Brain microvascular endothelial cell (primary cell): ENCODE results near the gene C2CD2L.
"Not testable (repeated sequence)": the region's sequence is repeated elsewhere in the genome, so short reads cannot be mapped to it uniquely, and the experiment has no call there.

ENCODE experiments used
- DNase-seq: peaks from one replicate; pipeline ENCODE4 v3.0.0-alpha.2; 2020
- H3K27ac ChIP-seq: fragments of 250-450 bp; sonication (Bioruptor Pico); 2 replicates; pipeline ENCODE4 v1.5.1; 2020; ENCODE audit warnings: mild to moderate bottlenecking, moderate library complexity
- H3K27me3 ChIP-seq: fragments of 250-450 bp; sonication (Bioruptor Pico); replicated peaks from 2 replicates; pipeline ENCODE4 v1.5.1; 2020; ENCODE audit warnings: mild to moderate bottlenecking
- H3K36me3 ChIP-seq: fragments of 250-450 bp; sonication (Bioruptor Pico); replicated peaks from 2 replicates; pipeline ENCODE4 v1.5.1; 2020; ENCODE audit warnings: mild to moderate bottlenecking
- H3K4me3 ChIP-seq: 2 replicates; pipeline ENCODE4 v1.5.1; 2011; ENCODE audit warnings: low read depth, mild to moderate bottlenecking, control low read depth, low read length, moderate library complexity
- in situ Hi-C: cut with HindIII; loops from 2 replicates; pipeline ENCODE4 v1.10.0; 2017; ENCODE audit warnings: low sequenced_read_pairs, low pct_ligation_motif_present
- TF ChIP-seq, protein P1 (sequence below): IDR thresholded peaks from 2 replicates; pipeline ENCODE4 v1.5.1; 2011; ENCODE audit warnings: low read depth, mild to moderate bottlenecking, moderate library complexity, low read length, control low read depth, inconsistent platforms; ENCODE audit errors: missing control alignments

C2CD2L gene

DNA sequence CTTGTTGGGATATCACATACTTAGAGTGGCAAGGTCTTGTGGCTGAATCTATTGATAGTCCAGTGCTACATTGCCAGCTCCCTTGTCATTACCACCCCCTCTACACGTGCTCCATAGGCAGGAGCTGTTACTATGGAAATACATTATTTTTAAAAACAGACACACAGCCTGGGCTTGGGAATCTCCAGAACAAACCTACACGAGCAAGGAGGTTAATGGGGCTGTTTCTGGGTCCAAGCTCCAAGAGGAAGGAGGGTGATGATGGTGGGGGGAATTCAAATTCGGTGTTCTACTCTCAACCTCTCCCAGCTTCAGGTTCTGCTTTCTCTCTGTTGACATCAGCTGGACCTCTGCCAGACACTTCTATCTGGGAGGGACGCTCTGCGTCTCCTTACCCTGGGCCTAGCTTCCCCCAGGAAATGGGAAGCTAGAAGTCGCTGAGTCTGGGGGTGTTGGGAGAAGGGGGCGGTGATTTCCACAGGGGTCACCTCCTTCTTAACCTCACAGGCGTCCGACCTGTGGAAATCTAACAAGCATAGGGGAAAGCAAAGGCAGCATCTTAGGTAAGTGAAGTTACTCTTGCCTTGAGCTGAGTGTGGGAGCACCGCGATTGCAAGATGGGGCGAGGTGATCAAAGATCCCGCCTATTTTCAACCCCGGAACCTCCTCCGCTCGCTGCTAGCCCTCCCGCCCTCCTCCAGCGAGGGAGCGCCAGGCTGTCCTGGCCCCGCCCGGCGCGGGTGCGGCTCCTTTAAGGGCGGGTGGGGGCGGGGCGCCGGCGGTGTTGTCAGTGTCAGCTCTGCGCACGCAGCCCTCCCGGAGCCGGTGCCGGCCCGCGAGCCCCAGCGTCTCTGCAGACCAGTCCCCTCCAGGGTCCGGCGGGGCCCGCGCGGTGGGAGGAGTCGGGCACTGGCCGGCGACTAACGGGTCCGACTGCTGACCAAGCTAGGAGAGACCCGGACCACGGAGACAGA, at the start of gene C2CD2L:
C2CD2L (plus strand) TSS at position 781 of the 974 bp plus-strand sequence. CDS start 398 bp downstream, outside the sequence.
- H3K27me3 ChIP-seq: no peaks in the 10 kb centered on the region
- H3K27ac ChIP-seq: peak within 1 kb of the TSS; percentile 57
- in situ Hi-C loops: no loop called here
- DNase-seq: peak; percentile 79
- peak within 1 kb of the TSS; percentile 79 for H3K4me3 ChIP-seq
- peaks cover 20% of the 10 kb centered on the region for H3K36me3 ChIP-seq
- TF ChIP-seq, protein P1, sequence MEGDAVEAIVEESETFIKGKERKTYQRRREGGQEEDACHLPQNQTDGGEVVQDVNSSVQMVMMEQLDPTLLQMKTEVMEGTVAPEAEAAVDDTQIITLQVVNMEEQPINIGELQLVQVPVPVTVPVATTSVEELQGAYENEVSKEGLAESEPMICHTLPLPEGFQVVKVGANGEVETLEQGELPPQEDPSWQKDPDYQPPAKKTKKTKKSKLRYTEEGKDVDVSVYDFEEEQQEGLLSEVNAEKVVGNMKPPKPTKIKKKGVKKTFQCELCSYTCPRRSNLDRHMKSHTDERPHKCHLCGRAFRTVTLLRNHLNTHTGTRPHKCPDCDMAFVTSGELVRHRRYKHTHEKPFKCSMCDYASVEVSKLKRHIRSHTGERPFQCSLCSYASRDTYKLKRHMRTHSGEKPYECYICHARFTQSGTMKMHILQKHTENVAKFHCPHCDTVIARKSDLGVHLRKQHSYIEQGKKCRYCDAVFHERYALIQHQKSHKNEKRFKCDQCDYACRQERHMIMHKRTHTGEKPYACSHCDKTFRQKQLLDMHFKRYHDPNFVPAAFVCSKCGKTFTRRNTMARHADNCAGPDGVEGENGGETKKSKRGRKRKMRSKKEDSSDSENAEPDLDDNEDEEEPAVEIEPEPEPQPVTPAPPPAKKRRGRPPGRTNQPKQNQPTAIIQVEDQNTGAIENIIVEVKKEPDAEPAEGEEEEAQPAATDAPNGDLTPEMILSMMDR: no peak

DNA sequence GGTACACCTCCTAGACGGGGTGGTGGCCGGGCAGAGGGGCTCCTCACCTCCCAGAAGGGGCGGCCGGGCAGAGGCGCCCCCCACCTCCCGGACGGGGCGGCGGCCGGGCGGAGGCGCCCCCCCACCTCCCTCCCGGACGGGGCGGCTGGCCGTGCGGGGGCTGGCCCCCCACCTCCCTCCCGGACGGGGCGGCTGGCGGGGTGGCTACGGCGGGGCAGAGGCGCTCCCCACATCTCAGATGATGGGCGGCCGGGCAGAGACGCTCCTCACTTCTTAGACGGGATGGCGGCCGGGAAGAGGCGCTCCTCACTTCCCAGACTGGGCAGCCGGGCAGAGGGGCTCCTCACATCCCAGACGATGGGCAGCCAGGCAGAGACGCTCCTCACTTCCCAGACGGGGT, 48.0 kb upstream of the C2CD2L start:
- not testable (repeated sequence) for DNase-seq

DNA sequence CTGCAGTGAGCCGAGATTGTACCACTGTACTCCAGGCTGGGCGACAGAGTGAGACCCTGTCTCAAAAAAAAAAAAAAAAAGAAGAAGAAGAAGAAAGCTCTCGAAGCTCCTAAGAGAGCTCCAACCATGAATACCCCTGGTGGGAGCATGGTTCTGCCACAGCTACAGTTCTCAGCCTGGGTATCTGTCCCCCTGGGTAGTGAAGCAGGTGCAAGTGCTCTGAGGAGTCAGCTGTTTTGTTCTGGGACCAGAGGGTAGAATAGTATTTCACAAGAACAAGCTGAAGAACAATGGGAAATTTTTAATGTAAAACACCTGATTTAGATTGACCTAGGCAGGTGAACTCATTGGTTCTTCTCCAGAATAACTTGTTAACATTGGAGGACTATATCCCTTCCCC, 45.9 kb upstream of the C2CD2L start:
- no peak for DNase-seq
- no peak overlapping the region for H3K4me3 ChIP-seq
- in situ Hi-C loops: no loop called here
- H3K36me3 ChIP-seq: no peaks in the 10 kb centered on the region
- TF ChIP-seq, protein P1: no peak
- no peak overlapping the region for H3K27ac ChIP-seq
- no peaks in the 10 kb centered on the region for H3K27me3 ChIP-seq

More for the DNA sequence above, 48.0 kb upstream of the C2CD2L start:
- peaks cover 14% of the 10 kb centered on the region for H3K36me3 ChIP-seq
- H3K4me3 ChIP-seq, H3K27me3 ChIP-seq, in situ Hi-C loops, H3K27ac ChIP-seq: not testable (repeated sequence)

DNA sequence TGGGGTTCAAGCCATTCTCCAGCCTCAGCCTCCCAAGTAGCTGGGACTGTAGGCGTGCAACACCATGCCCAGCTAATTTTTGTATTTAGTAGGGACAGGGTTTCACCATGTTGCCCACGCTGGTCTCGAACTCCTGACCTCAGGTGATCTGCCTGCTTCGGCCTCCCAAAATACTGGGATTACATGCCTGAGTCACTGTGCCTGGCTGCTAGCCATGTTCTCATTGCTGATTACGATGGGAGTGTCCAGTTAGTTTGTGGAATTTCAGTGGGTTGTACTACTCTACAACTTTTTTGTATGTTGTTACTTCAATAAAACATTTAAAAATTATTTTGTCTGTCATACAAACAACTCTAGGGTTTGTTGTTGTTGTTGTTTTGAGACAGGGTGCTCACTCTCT, 44.4 kb upstream of the C2CD2L start:
- Histone ChIP-seq H3K4me3 (no peak overlapping the region), H3K36me3 (no peaks in the 10 kb centered on the region), H3K27me3 (no peaks in the 10 kb centered on the region), H3K27ac (no peak overlapping the region)
- in situ Hi-C loops: no loop called here
- TF ChIP-seq, protein P1: no peak
- peak; percentile 51 for DNase-seq

DNA sequence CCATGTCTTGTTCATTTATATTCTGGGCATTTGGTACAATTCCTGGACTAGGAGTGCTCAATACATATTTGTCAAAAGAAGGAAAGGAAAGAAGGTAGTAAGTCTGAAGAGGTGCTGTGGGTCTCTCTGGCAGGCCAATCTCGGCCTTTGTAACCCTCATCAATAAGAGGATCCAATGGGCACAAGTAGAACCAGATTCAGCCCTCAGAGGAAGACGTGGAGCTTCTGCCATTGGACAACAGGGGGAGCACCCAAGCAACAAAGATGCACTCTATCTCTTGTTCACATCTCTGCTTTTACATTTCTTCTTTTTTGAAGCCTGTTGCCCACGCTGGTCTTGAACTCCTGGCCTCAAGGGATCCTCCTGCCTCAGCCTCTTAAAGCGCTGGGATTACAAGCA, 41.8 kb upstream of the C2CD2L start:
- DNase-seq: peak; percentile 31
- no peak overlapping the region for H3K27ac ChIP-seq

More for the DNA sequence above, 41.8 kb upstream of the C2CD2L start:
- no peak overlapping the region for H3K4me3 ChIP-seq
- H3K36me3 ChIP-seq: peaks cover 3% of the 10 kb centered on the region
- TF ChIP-seq, protein P1: peak; percentile 78
- H3K27me3 ChIP-seq: no peaks in the 10 kb centered on the region
- in situ Hi-C loops: no loop called here
